NCI-H1092 (cell line): ENCODE results near the gene LYPD1.

Source experiments
- DNase-seq: peaks from one replicate; lab custom pipeline; 2025; lab: John Stamatoyannopoulos, UW

The LYPD1 gene

DNA sequence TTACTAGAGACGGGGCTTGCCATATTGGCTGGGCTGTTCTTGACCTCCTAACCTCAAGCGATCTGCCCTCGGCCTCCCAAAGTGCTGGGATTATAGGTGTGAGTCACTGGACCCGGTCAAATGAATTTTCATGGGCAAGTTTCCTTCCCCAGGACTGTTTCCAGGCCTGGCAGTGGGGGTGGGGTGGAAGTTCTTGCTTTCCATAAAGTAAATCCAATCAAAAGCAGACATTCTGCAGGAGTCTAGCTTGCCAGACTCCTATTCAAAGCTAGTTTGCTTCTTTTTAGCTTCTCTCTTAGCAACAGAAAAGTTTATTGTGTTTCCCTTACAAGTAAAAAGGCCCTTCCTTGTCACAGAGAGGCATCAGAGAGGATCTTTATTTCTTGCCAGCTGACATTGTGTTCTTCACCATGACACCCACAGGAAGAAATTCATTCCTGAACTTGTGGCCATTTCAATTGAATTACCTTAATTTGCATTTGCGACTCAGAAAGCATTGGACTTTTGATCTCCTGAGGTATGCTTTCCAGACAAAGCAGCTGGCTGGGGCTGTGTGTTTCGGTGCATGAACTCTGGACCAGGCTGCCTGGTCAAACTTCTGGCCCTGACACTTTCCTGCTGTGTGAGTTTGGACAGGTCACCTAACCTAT lies 37.9 kb downstream of the LYPD1 start:
- no peak for DNase-seq

DNA sequence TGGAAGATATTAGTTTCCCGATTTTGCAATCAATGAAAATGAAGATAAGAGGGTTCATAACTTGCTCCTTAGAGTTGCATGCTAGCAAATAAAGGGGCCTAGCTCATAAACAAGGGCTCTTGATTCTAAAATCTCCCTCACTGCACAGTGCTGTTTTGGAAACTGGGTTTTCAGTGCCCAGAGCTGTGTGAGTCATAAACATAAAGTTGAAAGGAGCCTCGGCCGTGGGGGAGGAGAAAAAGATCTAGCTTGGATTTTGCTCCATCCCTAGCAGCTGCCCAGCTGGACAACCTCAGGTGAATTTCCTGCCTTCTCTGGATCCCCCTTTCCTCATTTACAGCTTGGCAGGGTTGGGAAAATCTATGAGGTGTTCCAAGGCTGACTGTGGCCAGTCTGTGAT lies 42.5 kb downstream of the LYPD1 start:
- DNase-seq = no peak

DNA sequence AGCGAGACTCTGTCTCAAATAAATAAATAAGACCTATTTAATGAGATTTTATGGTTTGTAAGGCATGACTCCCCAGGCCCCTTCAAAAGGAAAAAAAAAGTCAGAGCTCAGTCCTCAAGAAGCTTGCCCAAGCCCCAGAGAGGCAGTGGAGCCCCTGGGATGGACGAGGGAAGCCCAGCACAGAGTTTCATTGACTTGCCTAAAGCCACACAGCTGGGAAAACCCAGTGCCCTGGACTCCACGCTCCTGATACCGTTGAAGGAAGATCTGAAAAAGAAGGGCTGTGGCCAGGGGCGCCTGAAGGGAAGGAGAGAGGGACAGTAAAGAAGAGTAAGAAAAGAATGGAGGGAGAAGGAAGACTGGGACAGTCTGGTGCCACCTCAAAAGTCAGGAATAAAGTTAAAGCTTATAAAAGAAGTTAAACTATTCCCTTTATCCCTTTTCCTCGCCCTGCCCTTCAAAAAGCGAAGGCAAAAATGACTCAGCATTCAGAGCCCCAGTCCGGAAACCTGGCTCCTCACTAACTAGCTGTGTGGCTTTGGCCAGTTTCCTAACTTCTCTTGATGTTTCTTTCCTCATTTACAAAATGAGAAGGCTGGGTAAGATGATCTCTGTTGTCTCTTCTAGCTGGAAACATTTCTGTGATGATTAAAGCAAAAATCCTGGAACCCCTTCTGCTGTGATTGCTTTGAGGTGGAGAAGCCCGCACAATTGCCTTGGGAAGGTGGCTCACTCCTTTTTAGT lies 46.7 kb downstream of the LYPD1 start:
- no peak for DNase-seq

DNA sequence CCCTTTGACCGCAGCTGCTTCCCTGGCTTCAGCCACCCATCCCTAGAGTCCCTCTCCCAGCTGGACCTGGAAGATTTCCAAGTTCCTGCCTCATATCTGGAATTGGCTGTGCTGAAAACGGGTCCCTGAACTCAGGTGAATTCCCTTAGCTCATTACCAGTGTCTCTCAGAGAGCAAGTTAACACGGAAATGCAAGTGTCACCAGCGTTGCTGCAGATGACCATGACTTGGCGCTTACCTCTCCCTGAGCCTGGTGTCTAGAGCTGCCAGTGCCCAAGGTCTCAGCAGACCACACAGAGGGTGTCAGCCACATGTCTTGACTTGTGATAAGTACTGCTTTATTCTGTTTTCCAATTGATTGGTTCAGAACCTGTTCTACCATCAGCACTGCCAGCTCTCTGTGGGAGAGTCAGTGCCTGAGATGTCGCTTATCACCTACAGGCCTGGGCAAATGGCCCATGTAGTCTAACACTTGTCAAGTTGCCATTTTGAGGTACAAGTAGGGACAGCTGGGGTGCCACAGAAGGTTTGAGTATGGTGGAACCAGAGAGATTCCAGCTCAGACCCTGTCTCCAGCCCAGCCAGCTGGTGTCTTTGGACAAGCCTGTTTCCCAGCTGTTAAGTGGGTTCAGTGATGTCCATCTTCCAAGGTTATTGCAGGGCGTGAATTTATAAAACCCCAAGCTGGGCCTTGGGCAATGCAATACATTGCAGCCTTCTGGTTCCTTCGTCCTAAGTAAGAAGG lies 48.7 kb downstream of the LYPD1 start:
- DNase-seq = peak; percentile 63

DNA sequence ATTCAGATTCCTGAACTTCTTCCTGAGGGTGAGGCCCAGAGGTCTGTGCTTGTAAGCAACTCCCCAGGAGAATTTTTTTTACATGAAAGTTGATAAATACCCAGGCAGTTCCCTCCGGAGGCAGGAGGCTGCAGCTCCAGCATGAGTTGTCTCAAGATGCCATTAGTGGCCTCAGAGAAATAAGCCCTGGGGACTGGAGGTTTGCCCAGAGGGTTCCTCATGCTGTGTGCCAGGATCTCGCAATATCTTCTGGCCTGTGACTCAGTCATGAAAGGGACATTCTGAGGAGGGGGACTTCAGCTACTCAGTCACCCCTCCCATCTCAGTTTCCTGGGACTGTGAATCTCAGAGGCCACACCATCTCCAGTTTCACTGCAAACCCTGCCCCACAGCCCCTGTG lies 49.9 kb downstream of the LYPD1 start:
- no peak for DNase-seq

DNA sequence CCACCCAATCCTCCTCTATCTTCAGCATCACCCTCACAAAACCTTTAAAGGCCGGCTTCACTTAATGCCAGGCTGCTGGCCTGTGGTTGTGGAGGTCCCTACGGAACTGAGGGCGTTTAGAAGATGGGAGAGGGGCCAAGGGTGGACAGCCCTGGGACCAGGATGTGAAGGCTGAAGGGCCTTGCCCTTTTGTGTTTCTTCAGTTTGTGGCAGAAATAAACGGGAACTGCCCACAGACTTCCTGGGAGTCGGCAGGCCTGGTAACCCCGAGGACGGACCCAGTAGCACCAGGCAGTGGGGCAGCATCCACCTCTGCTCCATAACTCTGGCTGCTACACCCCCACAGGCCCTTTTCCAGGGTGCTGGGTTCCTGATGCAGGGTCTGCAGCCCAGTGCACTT lies 51.3 kb downstream of the LYPD1 start:
- DNase-seq = no peak

DNA sequence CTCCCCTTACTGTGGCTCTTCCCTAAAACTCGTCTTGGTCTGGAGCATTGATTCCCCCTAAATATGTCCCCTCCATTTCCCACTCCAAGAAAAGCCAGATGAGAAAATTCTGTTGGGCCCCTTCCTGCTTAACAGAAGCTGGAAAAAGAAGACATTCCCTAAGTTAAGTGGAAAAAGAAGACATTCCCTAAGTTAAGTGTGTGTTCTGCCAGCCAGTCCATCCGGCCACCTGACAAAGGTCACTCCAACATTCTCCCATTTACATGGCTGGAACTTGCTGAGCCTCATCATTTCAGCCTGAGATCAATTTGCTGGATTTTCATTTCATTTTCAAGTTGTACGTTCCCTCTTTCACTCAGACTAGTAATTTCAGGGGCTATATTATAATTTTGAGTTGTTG lies 52.0 kb downstream of the LYPD1 start:
- DNase-seq = no peak

DNA sequence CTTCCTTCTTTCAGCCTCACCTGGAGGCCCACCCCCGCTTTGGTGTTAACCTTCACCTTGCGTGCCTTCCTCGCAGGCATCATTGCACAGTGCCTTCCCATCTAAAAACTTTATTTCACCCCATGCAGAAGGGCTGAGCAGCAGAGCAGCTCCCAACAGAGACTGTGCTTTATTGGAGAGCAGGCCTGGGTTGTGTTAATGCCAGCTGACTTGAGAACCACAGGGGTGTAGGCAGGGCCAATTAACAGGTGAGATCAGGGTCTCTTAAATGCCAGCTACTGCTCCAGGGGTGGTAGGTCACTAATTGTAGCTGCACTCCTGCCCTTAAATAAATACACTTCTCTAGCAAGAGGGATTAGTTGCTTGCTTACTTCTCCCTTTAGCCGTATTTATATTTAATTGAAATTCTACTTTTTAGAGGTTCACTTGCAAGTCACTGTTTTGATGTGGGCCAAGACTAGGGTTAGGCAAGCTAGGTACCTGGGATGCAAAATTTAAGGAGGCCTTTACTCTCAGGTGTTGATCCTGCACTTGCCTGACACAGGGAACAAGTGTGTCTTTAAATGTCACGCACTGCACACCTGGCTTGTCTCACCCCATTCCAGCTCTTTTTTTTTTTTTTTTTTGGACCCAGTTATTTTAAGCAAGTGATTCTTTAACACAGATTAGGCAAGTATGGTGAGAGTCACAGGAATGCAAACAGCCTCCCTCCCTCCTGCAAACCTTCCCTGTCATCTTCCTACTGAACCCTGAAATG lies 54.5 kb downstream of the LYPD1 start:
- DNase-seq = no peak

DNA sequence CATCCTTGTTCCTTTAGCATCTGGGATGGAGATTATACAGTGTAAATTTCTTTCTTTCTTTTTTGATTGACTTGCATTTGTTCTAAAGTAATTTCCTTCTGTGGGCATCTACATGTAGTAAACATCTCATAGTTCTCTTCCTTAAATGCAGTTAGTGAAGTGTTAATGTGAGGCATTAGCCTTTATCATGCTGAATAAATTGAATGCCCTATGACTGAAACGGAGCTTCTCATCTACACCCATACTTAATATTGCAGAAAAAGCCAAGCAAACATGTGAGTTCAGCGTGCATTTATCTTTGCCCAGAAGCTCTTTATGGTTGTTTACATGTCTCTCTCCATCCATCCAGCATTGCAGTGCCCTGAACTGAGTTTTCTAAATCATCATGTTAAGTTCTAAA lies 58.3 kb downstream of the LYPD1 start:
- DNase-seq = no peak

DNA sequence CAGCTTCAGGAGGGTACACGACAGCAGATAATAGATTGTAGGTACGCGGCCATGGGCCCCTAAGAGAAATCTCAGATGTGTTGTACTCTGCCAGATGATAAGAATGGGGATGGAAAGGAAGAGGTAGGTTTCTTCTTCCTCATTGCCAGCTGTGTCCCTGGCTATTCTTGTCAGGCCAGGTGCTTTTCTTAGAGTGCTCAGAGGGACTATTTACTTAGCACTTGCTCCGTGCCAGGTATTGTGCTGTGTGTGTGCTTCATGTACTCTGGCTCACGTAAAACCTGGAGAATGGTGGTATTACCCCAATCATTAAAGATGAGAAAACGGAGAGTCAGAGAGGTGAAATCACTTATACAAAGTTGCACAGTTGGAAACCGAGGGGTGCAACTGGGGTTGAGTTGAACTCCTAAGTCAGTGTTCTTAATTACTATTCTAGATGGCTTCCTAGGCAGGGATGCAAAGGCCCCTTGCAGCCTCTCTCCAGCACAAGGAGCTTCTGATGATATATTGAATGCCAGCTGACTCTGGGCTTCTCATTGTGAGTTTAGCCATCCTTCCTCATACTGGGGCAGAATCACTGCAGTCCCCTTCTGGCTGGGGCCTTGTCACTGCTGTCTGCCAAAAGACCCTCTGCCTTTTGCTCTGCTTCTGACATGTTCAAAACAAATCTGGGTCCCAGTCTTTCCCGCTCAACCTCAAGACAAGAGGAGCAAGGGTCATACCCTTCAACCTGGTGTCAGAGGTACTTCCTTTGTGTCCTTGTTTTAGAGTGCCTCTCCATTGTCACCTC lies 60.7 kb downstream of the LYPD1 start:
- peak; percentile 36 for DNase-seq

DNA sequence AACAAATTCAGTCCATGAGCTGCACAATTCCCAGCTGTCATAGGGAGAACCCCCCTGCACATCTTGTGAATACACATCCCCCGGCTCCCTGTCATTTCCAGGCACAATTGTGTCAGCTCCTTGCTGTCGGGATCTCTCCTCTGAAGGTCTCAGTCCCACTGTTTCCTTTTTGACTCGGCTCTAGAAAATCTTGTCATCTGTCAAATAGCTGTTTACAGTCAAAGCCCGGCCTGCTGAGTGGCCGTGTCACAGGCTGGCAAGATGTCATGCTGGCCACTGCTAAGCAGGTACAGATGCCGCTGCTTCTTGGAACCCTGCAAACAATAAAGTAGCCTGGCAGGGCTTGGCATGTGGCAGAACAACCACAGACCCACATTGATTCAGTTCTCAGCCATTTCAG lies 61.7 kb downstream of the LYPD1 start:
- DNase-seq = no peak

DNA sequence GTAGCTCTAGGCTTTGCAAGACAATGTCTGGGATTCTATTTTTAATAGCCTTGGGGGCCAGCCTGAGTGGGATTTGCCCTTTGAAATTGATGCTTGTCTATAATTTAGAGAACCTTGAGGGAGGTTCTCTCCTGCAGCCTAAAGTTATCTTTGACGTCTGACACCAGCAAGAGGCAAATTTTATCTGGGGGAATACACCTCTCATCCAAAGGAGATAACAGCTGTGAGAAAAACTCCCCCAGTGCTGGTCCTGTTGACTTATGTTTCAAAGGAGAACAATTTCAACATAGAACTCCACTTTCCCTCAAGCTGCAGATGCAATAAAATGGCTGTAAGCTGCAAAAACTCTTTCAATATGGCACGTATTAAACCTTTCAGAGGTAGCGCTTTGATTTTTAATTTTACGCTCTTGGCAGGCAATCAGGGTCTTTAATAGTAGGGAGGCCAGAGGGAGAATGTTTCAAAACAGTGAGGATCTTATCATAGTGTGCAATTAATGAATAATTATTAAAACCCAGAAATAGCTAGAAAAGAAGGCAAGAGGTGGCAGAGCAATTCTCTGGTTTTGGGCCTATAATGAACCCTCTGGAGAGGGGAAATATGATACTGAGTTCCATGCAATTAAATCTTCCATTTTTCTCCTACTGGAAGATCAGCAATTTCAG lies 62.4 kb downstream of the LYPD1 start:
- no peak for DNase-seq

DNA sequence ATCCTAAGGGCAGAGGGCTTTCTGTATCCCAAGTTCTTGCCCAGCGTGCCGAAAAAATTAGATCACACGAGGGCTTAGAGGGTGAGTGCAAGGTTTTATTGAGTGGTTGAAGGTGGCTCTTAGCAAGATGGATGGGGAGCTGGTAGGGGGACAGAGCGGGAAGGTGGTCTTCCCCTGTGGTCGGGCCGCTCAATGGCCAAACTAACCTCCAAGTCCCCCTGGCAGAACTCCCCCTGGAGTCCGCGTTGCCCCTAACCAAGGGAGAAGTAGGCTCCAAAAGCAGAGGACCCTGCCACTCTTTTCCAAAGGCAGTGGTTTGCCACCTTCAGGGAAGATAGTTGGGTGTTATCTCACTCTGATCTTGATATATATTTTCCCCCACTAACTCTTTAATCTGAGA lies 63.4 kb downstream of the LYPD1 start:
- DNase-seq = no peak

DNA sequence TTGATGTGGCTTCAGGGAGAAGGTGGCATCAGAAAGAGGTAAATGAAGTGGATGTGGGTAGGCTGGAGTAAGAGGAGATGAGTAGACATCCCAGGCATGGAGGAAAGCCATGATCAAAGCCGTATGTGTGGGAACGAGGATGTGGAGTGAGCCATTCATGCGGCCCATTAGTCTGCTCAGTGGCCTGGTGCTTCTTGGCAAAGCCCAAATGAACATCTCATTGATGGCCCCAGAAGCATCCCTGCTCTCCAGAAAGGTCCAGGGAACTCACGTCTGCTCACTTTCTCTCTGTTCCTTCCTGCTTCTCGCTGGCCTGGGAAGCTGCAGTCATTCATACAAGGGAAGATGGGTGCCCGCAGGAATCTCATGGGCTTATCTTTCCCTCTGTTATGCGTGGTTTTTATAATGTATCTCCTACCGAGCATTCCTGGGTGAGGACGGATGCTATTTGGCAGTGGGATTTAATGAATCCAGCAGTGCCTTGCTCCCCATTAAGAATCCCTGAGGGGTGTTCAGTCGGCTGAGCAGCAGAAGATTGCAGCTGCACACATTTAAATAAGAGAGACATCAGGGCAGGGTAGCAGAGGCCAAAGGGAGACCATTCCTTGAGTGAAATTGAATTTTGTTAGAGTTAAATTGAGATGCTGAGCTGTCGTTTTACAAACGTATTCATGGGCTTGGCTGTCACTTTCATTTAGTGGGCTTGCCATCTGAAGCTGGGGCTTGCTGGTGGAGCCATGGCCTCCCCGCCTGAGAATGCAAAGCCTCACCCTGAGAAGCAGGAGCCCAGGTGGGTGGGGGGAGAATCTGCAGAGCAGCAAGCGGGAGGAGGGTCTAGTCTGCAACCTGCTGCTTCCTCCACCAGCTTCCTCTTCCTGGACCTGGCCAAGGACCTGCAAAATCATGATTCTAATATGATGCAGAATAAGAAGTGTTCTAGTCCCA lies 64.5 kb downstream of the LYPD1 start:
- no peak for DNase-seq

DNA sequence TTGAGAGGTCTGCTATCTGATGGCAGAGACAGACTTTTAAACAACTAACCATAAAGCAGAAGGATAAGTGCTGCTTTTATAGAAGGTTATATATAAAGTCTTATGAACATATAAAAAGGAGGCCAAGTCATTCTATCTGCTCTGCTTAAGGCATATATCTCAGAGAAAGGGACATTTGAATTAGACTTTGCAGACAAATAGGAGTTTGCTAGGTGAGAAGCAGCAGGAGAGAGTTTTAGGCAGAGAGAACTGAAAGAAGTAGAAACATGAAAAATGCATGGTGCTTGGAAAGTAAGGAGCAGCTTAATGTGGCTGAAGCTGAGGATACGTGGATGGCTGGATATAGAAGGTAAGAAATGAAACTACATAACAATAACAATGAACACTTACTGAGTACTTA lies 65.4 kb downstream of the LYPD1 start:
- no peak for DNase-seq

DNA sequence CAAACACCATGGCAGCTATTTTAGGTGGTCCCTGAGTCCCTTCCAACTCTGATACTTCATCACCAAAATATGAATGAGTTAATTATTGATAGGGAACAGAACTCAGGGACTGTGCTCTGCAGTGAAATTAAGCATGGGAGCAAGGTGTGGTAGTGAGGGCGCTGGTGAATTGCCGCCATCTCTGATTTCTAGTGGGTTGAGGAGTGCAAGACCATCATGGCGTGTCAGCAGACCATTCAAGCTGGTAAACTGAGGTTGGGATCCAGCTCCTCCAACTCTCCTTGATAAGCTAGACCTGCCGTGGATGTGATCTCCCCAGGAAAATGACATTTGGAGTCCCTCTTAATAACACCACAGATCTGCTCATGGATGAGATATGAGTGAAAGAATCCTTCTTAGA lies 70.4 kb downstream of the LYPD1 start:
- no peak for DNase-seq

DNA sequence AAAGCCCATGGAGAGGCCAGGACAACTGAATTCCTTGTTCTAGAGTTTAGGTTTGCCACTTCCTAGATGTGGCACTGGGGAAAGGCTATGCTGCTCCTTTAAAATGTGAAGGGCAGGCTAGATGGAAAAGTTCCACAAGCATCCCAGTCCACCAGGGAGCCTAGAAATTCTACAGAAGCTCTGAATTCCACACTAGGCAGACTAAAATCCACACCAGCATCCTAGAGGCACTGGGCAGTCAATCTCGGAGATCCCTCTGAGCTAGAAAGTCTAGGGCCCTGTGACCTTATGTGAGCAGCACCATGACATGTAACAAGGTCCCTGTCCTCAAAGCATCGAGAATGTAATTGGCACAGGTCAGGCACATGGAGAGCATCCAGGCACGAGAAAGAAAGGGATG lies 71.5 kb downstream of the LYPD1 start:
- no peak for DNase-seq

DNA sequence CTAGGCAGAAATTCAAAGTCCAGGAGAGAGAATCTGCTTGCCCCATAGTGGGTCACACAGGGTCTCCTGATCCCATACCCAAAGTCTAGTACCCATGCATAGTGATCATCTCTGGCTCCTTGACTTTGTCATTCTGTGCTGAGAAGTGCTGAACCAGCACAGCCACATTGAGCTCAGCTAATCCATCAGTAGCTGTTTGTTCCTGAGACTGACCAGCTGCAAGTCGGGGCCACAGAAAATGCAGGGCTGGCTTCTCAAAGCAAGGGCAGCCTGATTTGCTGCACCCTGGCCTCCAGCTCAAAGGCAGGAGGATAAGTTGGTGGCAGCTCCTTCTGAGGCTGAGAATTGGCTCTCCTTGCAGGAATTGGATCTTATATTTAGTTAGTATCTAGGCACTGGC lies 72.2 kb downstream of the LYPD1 start:
- no peak for DNase-seq

DNA sequence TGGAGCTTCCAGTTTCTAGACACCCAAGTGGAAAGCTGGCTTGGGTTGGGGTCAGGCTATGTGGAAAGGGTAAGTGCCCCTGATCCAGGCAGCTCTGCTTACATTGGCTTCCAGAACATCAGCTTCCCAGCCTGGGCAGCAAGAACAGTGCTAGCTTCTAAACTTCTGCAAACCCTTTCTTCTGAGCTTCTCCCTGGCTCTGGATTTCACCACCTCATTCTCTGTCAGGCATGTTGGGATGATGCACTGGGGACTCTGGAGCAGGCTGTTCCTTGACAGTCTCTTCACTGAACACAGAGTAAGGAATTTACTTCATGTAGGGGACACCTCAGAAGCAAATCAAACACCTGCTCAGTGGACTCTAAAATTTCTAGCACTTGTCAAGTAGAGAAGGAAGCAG lies 72.8 kb downstream of the LYPD1 start:
- no peak for DNase-seq

DNA sequence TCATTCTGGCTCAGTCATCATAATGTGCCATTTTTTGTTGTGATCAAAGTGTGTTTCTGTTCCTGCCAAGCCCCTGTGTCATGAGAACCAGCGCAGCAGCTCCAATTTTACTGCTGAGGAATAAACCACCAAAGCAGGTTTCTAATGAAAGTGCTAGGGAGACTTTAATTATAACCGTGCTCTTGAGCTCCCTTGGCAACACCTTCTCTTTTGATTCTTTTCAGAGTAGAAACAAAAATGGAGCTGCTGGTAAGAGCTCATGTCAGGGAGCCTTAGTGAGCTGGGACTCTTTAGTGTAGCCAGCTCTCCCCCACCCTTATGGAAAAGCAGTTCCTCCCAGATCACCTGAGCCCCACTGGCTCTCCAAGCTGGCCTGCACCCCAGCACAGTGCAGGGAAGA lies 74.3 kb downstream of the LYPD1 start:
- DNase-seq = no peak
